ENCODE measurements around the gene RAPGEF2.
"Not testable (repeated sequence)": the region's sequence is repeated elsewhere in the genome, so short reads cannot be mapped to it uniquely, and the experiment has no call there.

The RAPGEF2 gene

DNA sequence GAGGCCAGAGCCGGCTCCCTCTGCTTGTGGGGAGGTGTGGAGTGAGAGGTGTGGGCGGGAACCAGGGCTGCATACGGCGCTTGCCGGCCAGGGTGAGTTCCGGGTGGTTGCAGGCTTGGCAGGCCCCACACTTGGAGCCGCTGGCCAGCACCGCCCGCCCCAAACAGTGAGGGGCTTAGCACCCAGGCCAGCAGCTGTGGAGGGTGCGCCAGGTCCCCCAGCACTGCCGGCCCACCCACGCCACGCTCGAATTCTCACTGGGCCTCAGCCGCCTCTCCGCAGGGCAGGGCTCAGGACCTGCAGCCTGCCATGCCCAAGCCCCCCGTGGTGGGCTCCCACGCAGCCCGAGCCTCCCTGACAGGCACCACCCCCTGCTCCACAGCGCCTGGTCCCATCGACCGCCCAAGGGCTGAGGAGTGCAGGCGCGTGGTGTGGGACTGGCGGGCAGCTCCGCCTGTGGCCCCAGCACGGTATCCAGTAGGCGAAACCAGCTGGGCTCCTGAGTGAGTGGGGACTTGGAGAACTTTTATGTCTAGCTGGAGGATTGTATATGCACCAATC, 275.3 kb downstream of the RAPGEF2 start:
- DNase-seq, result no peak

- DNase-seq, result not testable (repeated sequence)
Observed at GRCh38 chr4:159379064-159379463, 276.2 kb downstream of the RAPGEF2 start.

GRCh38 chr4:159379836-159380235, 277.0 kb downstream of the RAPGEF2 start:
- no peak for DNase-seq

DNA sequence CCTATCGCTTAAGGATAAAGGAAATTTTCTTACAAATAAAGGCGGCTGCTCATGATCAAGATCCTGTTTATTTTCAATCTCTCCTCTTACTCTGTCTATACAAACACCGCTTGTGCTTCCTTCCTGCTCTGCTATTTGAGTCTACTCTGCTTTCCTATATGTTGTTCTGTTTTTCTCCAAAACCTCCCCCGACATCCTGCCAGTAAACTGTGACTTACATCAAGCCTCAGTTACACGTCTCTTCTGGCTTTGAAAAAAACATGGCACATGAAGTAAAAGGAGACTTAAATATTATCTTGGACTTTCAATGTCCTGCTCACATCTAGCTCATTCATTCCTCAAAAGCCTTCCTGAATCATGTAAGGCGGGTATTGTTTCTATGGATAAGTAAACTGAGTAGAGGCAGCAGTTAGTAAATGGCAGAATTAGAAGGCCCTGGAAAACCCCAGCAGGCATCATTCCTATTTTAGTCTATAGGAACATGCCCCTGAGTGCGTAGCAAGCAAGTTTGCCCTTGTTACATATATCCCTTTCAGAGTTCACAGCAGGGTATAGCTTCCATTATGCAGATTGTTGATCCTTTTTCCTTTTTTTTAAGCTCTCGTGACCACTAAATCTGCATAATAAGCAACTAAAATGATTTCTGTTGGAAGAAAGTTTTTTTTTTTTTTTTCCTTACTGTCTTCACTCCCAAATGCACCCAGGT, 280.1 kb downstream of the RAPGEF2 start:
- DNase-seq, result peak in 1 of 3 donors; percentile 45

DNA sequence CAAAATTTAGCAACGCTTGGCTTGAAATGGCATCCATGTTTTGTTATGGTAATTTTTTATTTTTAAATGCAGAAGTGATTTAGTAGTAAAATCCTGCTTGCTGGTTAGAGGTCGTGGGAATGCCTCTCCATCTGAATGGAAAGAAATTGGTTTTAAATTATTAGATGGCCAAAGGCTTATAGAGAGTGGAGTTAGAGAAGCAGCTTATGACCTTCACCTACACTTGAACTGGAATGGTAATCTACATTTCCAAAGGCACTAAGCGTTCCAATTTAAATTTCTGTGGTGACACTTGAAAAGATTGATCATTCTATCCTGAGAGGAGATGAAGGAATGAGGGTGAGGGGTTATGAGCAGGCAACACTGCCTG, 280.7 kb downstream of the RAPGEF2 start:
- no peak for DNase-seq

DNA sequence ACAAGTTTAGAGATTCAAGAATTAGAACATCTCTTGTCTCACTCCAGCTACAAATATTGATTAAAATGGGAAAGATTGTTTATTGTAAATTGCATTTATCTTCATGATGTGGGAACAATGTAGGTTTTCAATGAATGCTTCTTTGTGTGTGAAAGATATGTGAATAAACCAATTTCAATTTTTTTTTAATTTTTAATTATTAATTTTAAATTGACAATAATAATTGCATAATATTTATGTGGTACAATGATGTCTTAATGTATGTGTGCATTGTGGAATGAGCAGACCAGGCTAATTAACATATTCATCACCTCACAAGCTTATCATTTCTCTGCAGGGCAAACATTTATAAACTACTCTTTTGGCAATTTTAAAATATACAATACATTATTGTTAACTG, 281.1 kb downstream of the RAPGEF2 start:
- DNase-seq, result no peak

DNA sequence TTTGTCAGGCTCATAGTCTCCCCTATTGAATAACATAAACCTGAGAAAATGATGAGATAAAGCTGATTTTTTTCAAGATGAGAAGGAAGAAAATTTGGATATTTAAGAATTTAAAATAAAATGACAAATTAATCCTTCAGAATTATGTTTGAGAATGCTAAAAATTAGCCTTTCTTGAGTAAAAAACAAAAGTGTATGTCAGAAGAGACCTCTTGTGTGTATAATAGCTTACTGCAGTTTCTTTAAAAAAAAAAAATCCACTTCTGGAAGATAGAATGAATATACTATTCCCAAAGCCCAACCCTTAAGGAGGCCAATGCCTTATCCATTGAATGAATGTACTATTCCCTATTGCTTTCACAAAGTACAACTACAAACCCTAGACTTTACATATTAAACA, 281.8 kb downstream of the RAPGEF2 start:
- no peak for DNase-seq

GRCh38 chr4:159386620-159387019, 283.7 kb downstream of the RAPGEF2 start:
- DNase-seq, result no peak

DNA sequence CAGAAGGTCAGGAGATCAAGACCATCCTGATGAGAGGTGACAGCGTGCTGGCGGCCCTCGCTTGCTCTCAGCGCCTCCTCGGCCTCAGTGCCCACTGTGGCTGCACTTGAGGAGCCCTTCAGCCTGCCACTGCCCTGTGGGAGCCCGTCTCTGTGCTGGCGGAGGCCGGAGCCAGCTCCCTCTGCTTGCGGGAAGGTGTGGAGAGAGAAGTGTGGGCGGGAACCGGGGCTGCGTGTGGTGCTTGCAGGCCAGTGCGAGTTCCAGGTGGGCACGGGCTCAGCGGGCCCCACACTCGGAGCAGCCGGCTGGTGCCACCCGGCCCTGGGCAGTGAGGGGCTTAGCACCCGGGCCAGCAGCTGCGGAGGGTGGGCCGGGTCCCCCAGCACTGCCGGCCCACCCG, 286.9 kb downstream of the RAPGEF2 start:
- DNase-seq, result no peak

GRCh38 chr4:159390648-159391047, 287.8 kb downstream of the RAPGEF2 start:
- no peak for DNase-seq

GRCh38 chr4:159395693-159396092, 292.8 kb downstream of the RAPGEF2 start:
- DNase-seq, result no peak

- DNase-seq, result no peak
Observed at GRCh38 chr4:159396151-159396550, 293.3 kb downstream of the RAPGEF2 start.

GRCh38 chr4:159398236-159398638, 295.4 kb downstream of the RAPGEF2 start:
- no peak for DNase-seq

GRCh38 chr4:159400558-159401225, 297.8 kb downstream of the RAPGEF2 start:
- peak; percentile 37 to 47 (median 44) for DNase-seq

DNA sequence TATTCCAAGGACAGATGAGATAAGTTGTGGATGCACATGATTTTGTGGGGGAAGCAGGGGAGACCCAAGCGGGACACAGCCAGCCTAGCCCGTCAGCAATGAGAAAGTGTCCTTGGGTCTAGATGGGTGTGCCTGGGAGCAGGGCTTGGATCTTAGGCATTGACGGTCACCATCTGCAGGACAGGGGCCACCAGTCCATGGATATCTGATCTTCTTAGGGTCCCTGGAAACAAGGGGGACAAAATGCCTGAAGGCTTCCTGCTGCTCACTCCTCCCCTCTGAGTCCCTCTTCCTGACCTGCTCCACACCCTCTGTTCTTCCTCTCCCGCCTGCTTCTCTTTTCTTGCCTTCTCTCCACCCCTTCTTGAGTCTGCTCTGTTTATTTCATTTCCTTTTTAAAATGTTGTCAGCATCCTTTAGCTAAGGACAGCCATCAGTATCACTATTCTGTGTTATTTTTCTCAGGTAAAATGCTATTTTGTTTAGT, 298.4 kb downstream of the RAPGEF2 start:
- DNase-seq, result no peak

DNA sequence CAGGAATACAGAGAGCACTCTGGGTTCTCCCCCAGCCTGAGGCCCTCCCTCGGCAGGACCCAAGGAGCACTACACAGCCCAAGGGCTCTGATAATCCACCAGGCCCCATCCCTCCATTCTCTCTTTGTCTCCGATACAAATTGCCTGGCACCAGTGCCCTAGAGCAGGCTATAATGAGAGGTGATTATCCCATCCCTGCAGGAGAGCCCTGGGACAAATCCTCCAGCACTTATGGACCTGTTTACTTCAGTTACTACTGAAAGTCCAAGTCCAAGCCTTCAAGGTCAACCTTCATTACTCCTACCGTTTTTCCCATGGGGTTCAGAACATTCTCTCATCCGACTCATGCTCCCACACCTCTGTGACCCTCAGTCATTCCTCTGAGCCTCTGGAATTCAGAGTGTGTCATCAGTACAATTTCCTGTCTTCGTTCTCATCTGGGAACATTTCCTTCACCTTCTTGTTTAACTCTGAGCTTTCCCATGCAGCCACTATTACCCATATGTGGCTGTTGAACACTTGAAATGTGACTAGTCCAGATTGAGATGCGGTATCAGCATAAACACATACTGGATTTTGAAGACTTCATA, 299.0 kb downstream of the RAPGEF2 start:
- DNase-seq, result no peak
